HG02623 (cell line): ENCODE measurements around the gene JMJD1C.
A peak's percentile ranks its signal among the peaks of the same experiment; 100 is the strongest.
"Not testable (repeated sequence)": the region's sequence is repeated elsewhere in the genome, so short reads cannot be mapped to it uniquely, and the experiment has no call there.

Experiments used
- ATAC-seq: cut with Tn5 transposase; IDR thresholded peaks from one replicate; pipeline ENCODE4 v1.9.1; 2021; ENCODE audit warnings: moderate library complexity; ENCODE audit not compliant: unreplicated experiment

JMJD1C gene

GRCh38 chr10:63304146-63304545, 161.6 kb downstream of the JMJD1C start:
- ATAC-seq, result no peak

- ATAC-seq, result no peak
These were observed 165.0 kb downstream of the JMJD1C start for GRCh38 chr10:63300801-63301200.

- no peak for ATAC-seq
These were observed 167.8 kb downstream of the JMJD1C start for GRCh38 chr10:63297941-63298340.

GRCh38 chr10:63294781-63295180, 171.0 kb downstream of the JMJD1C start:
- ATAC-seq, result no peak

- ATAC-seq, result not testable (repeated sequence)
These were observed 172.9 kb downstream of the JMJD1C start for GRCh38 chr10:63292847-63293246.

- no peak for ATAC-seq
These were observed 177.6 kb downstream of the JMJD1C start for GRCh38 chr10:63288170-63288569.

GRCh38 chr10:63286754-63287264, 179.0 kb downstream of the JMJD1C start:
- peak; percentile 75 for ATAC-seq

- ATAC-seq, result peak; percentile 38
These were observed 179.4 kb downstream of the JMJD1C start for GRCh38 chr10:63286340-63286739.

- ATAC-seq, result not testable (repeated sequence)
These were observed 181.9 kb downstream of the JMJD1C start for GRCh38 chr10:63283901-63284300.

- no peak for ATAC-seq
These were observed 182.7 kb downstream of the JMJD1C start for GRCh38 chr10:63283093-63283492.

- ATAC-seq, result no peak
These were observed 183.8 kb downstream of the JMJD1C start for GRCh38 chr10:63281967-63282366.

- ATAC-seq, result no peak
These were observed 185.4 kb downstream of the JMJD1C start for GRCh38 chr10:63280386-63280785.

GRCh38 chr10:63275094-63275493, 190.7 kb downstream of the JMJD1C start:
- ATAC-seq, result no peak

GRCh38 chr10:63273577-63273976, 192.2 kb downstream of the JMJD1C start:
- ATAC-seq, result no peak

GRCh38 chr10:63268798-63269503, 196.8 kb downstream of the JMJD1C start:
- peak; percentile 93 for ATAC-seq

GRCh38 chr10:63268149-63268797, 197.5 kb downstream of the JMJD1C start:
- ATAC-seq, result no peak

- ATAC-seq, result peak; percentile 24
These were observed 198.2 kb downstream of the JMJD1C start for GRCh38 chr10:63267414-63268148.

GRCh38 chr10:63266391-63267316, 199.1 kb downstream of the JMJD1C start:
- no peak for ATAC-seq

- no peak for ATAC-seq
These were observed 200.0 kb downstream of the JMJD1C start for GRCh38 chr10:63265683-63266235.

GRCh38 chr10:63265222-63265617, 200.6 kb downstream of the JMJD1C start:
- ATAC-seq, result no peak
